Loucy (cell line): ENCODE data around the gene PTPRC.

Experiments used
- CTCF ChIP-seq: fragments of 200-600 bp; sonication (generic); conservative IDR thresholded peaks from 2 replicates; pipeline ENCODE4 v1.5.1; 2014; ENCODE audit warnings: mild to moderate bottlenecking, antibody characterized with exemption, low read length
- EZH2phosphoT487 ChIP-seq: fragments of 200-600 bp; IDR thresholded peaks from 2 replicates; pipeline ENCODE4 v1.6.1; 2018; ENCODE audit warnings: antibody characterized with exemption, mild to moderate bottlenecking, moderate library complexity, borderline replicate concordance

- TF ChIP-seq CTCF (no peak), EZH2phosphoT487 (no peak)
These were observed 8.2 kb downstream of the PTPRC start for GRCh38 chr1:198647055-198647454.
